KOPT-K1 (cell line): ENCODE results near the gene TSG101.

ENCODE experiments used
- H3K27ac ChIP-seq: fragments of 200-600 bp; sonication (generic); 2 replicates; pipeline ENCODE4 v1.5.1; 2016; ENCODE audit warnings: antibody characterized with exemption, mild to moderate bottlenecking, low read depth, low read length; ENCODE audit not compliant: poor library complexity, severe bottlenecking
- H3K36me3 ChIP-seq: fragments of 200-600 bp; sonication (generic); 2 replicates; pipeline ENCODE4 v1.5.1; 2017; ENCODE audit warnings: antibody characterized with exemption, mild to moderate bottlenecking, low read length, moderate library complexity; ENCODE audit not compliant: insufficient read depth
- H3K9me3 ChIP-seq: fragments of 200-600 bp; sonication (generic); 2 replicates; pipeline ENCODE4 v1.5.1; 2017; ENCODE audit warnings: antibody characterized with exemption, low read length, mild to moderate bottlenecking; ENCODE audit not compliant: insufficient read depth, poor library complexity, severe bottlenecking

TSG101 gene

GRCh38 chr11:18468961-18469360, 57.8 kb downstream of the TSG101 start:
- no peaks in the 10 kb centered on the region for H3K9me3 ChIP-seq
- peaks cover 4% of the 10 kb centered on the region; the same call in 1 of the 2 replicates for H3K36me3 ChIP-seq
- no peak overlapping the region for H3K27ac ChIP-seq

GRCh38 chr11:18468059-18468458, 58.7 kb downstream of the TSG101 start:
- Histone ChIP-seq H3K27ac (no peak overlapping the region), H3K36me3 (peaks cover 4% of the 10 kb centered on the region; the same call in 1 of the 2 replicates), H3K9me3 (no peaks in the 10 kb centered on the region)

GRCh38 chr11:18466402-18466801, 60.3 kb downstream of the TSG101 start:
- Histone ChIP-seq H3K36me3 (no peaks in the 10 kb centered on the region), H3K9me3 (no peaks in the 10 kb centered on the region), H3K27ac (no peak overlapping the region)

GRCh38 chr11:18463439-18463838, 63.3 kb downstream of the TSG101 start:
- no peaks in the 10 kb centered on the region for H3K9me3 ChIP-seq
- H3K36me3 ChIP-seq, result no peaks in the 10 kb centered on the region
- H3K27ac ChIP-seq, result no peak overlapping the region

DNA sequence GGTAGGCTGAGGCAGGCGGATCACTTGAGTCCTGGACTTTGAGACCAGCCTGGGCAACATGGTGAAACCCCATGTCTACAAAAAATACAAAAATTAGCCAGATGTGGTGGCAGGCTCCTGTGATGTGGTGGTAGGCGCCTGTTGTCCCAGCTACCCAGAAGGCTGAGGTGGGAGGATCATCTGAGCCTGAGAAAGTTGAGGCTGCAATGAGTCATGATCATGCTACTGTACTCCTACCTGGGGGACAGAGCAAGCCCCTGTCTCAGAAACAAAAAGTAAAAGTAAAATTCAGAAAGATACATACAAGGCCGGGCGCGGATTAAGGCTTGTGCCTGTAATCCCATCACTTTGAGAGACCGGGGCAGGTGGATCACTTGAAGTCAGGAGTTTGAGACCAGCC, 64.8 kb downstream of the TSG101 start:
- Histone ChIP-seq H3K36me3 (no peaks in the 10 kb centered on the region), H3K27ac (no peak overlapping the region), H3K9me3 (no peaks in the 10 kb centered on the region)

DNA sequence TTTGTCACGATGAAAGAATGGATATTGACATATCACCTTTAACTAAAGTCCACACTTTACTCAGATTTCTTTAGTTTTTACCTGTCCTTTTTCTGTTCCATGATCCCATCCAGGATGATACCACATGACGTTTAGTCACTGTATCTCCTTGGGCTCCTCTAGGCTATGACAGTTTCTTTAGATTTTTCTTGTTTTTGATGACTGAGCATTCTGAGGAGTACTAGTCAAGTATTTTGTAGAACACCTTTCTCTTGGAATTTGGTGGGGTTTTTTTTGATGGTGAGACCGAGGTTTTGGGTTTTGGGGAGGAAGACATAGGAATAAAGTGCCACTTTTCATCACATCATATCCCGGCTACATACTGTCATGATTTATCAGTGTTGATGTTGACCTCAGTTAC, 67.1 kb downstream of the TSG101 start:
- H3K36me3 ChIP-seq, result no peaks in the 10 kb centered on the region
- no peak overlapping the region for H3K27ac ChIP-seq

GRCh38 chr11:18457450-18457849, 69.3 kb downstream of the TSG101 start:
- Histone ChIP-seq H3K27ac (no peak overlapping the region), H3K9me3 (no peaks in the 10 kb centered on the region), H3K36me3 (no peaks in the 10 kb centered on the region)

More for the DNA sequence above, 67.1 kb downstream of the TSG101 start:
- H3K9me3 ChIP-seq, result no peaks in the 10 kb centered on the region

GRCh38 chr11:18455686-18456372, 70.9 kb downstream of the TSG101 start, which contains the start of gene LDHAL6A:
Gene LDHAL6A, plus strand, starts transcription at chr11:18455856. Its CDS starts 825 bp downstream, at chr11:18456681.
- H3K9me3 ChIP-seq, result no peaks in the 10 kb centered on the region
- H3K36me3 ChIP-seq, result no peaks in the 10 kb centered on the region

DNA sequence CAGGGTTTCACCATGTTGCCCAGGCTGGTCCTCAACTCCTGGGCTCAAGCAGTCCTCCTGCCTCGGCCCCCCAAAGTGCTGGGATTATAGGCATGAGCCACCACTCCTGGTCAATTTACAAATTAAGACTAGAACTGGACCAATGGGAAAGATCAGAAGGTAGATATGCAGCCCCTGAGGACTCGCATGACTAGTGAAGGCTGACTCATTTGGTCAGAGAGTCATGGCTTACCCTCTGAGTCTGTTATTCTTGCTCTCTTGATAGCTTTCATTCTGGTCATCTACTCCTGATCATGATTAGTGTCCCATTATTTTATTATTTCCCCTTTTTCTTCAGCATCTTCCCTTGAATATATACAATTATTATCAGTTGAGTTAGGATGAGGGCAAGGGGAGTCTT, 73.8 kb downstream of the TSG101 start:
- H3K36me3 ChIP-seq, result no peaks in the 10 kb centered on the region
- H3K9me3 ChIP-seq, result no peaks in the 10 kb centered on the region
- H3K27ac ChIP-seq, result no peak overlapping the region

More at GRCh38 chr11:18455686-18456372, 70.9 kb downstream of the TSG101 start, which contains the start of gene LDHAL6A:
- H3K27ac ChIP-seq, result no peak within 1 kb of the TSS

- Histone ChIP-seq H3K9me3 (no peaks in the 10 kb centered on the region), H3K27ac (no peak overlapping the region), H3K36me3 (no peaks in the 10 kb centered on the region)
Observed at GRCh38 chr11:18449251-18449650, 77.5 kb downstream of the TSG101 start.

DNA sequence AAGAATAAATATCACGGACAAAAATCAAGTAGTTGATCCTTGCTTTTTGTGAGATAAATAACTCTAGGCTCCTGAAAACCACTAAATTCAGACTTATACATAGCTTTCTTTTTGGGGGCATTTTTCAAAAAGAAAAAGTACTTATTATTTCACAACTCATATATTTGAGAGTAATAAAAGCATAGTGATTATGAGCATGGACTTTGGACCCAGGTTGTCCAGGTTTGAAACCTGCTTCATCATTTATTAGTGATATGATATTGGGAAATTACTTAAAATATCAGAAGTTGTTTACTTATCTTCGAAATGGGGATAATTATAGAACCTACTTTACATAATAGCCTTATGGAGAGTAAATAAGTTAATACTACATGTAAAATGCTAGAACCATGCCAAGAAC, 88.1 kb downstream of the TSG101 start:
- Histone ChIP-seq H3K9me3 (peaks cover 10% of the 10 kb centered on the region), H3K36me3 (no peaks in the 10 kb centered on the region), H3K27ac (no peak overlapping the region)
